Caco-2 (cell line): ENCODE data around the gene ITGAE. TPM values are rescaled to one million over a fixed set of nuclear protein-coding genes. Genes with fewer than 3 reads are reported as not detected.

ENCODE experiments used
- BruUV-seq: library from RNA; stranded (reverse); fragments of 400-500 nt; replicated peaks from 2 replicates; lab custom pipeline; 2021; lab: Mats Ljungman, UMichigan
- CTCF ChIA-PET: fragments of 300-600 bp; sonication (Branson Sonifier 250); formaldehyde crosslinking; loops from one replicate; lab custom pipeline; 2022; ENCODE audit warnings: antibody characterized with exemption; lab: Charles Lee
- POLR2A ChIA-PET: fragments of 300-600 bp; sonication (Branson Sonifier 250); formaldehyde crosslinking; loops from one replicate; lab custom pipeline; 2022; ENCODE audit warnings: antibody characterized with exemption; lab: Charles Lee
- DNase-seq, 2 experiments: peaks; one replicate each; pipeline versions ENCODE4 v3.0.0 to v3.0.0-alpha.2; 2020 to 2022
- H3K27me3 ChIP-seq: replicated peaks from 2 replicates; pipeline ENCODE4 v1.6.0; 2011; ENCODE audit warnings: low read length; ENCODE audit not compliant: control insufficient read depth, insufficient read depth
- H3K36me3 ChIP-seq: 2 replicates; pipeline ENCODE4 v1.5.1; 2011; ENCODE audit warnings: low read length; ENCODE audit not compliant: control insufficient read depth, insufficient read depth
- H3K4me1 ChIP-seq: fragments of 250-450 bp; sonication (Bioruptor Pico); 2 replicates; pipeline ENCODE4 v1.5.1; 2020; ENCODE audit warnings: mild to moderate bottlenecking
- H3K4me3 ChIP-seq: 2 replicates; pipeline ENCODE4 v1.5.1; 2011; ENCODE audit warnings: low read depth, mild to moderate bottlenecking, control low read depth, low read length
- H3K9me3 ChIP-seq: fragments of 250-450 bp; sonication (Bioruptor Pico); 2 replicates; pipeline ENCODE4 v1.5.1; 2020; ENCODE audit warnings: mild to moderate bottlenecking, moderate library complexity
- H3K27ac Mint-ChIP-seq: one replicate; pipeline ENCODE4 v1.8.0; 2022; ENCODE audit warnings: mixed read lengths; ENCODE audit not compliant: unreplicated experiment
- H3K27me3 Mint-ChIP-seq: one replicate; pipeline ENCODE4 v1.8.0; 2022; ENCODE audit warnings: mixed read lengths; ENCODE audit not compliant: insufficient read depth, unreplicated experiment
- H3K36me3 Mint-ChIP-seq: one replicate; pipeline ENCODE4 v1.8.0; 2022; ENCODE audit warnings: mild to moderate bottlenecking, mixed read lengths; ENCODE audit not compliant: insufficient read depth, unreplicated experiment
- H3K4me1 Mint-ChIP-seq: one replicate; pipeline ENCODE4 v1.8.0; 2022; ENCODE audit warnings: low read depth, mixed read lengths; ENCODE audit not compliant: unreplicated experiment
- H3K4me3 Mint-ChIP-seq: one replicate; pipeline ENCODE4 v1.8.0; 2022; ENCODE audit warnings: mild to moderate bottlenecking, moderate library complexity, mixed read lengths; ENCODE audit not compliant: unreplicated experiment
- H3K9me3 Mint-ChIP-seq: one replicate; pipeline ENCODE4 v1.8.0; 2022; ENCODE audit warnings: mixed read lengths; ENCODE audit not compliant: unreplicated experiment
- CTCF ChIP-seq, 2 experiments: fragments of 200-600 bp in 1 of 2; IDR thresholded peaks; 1 replicate in 1 of 2; 2 replicates in 1 of 2; pipeline versions ENCODE4 v1.5.1 to v1.8.0; 2011 to 2022; ENCODE audit warnings: antibody characterized with exemption in 1 of 2, control low read depth in 1 of 2, inconsistent platforms in 1 of 2, low read depth in 1 of 2, low read length in 1 of 2, mild to moderate bottlenecking in 1 of 2, moderate library complexity in 1 of 2; ENCODE audit not compliant: insufficient read depth in 1 of 2, severe bottlenecking in 1 of 2, unreplicated experiment in 1 of 2
- intact Hi-C: fragments of 100-400 bp; cut with micrococcal nuclease; formaldehyde crosslinking; loops from one replicate; pipeline ENCODE4 v1.10.0; 2022; ENCODE audit not compliant: unreplicated experiment
- total RNA-seq: library from RNA; stranded (reverse); gene quantifications from 2 replicates; pipeline ENCODE4 v1.2.3, GENCODE V29; 2022

ITGAE gene
- total RNA-seq, 1 experiment from 2014 or later = 12.8 TPM

- no peaks in the 10 kb centered on the region for H3K4me1 Mint-ChIP-seq
- no peaks in the 10 kb centered on the region for H3K27me3 Mint-ChIP-seq
- no peaks in the 10 kb centered on the region for H3K36me3 ChIP-seq
- H3K4me3 ChIP-seq = no peak overlapping the region
- no peaks in the 10 kb centered on the region for H3K36me3 Mint-ChIP-seq
- no TSS peak for BruUV-seq
- no peak overlapping the region for H3K27ac Mint-ChIP-seq
- DNase-seq = no peak
- no peak overlapping the region for H3K4me3 Mint-ChIP-seq
- H3K9me3 Mint-ChIP-seq = no peaks in the 10 kb centered on the region
- no peaks in the 10 kb centered on the region for H3K9me3 ChIP-seq
- intact Hi-C loops = no loop called here
- ChIA-PET CTCF (no interaction called here), POLR2A (no interaction called here)
- TF ChIP-seq CTCF (IDR thresholded peaks at IDR 0.05; ENCODE audit: insufficient read depth in 1 of 2, low read depth in 1 of 2, low read length in 1 of 2, severe bottlenecking in 1 of 2, unreplicated experiment in 1 of 2) = no peak
- no peaks in the 10 kb centered on the region for H3K4me1 ChIP-seq
- no peaks in the 10 kb centered on the region for H3K27me3 ChIP-seq
Observed at GRCh38 chr17:3698139-3698538, 102.8 kb downstream of the ITGAE start.

- Histone ChIP-seq H3K27me3 (no peaks in the 10 kb centered on the region), H3K36me3 (no peaks in the 10 kb centered on the region), H3K4me1 (no peaks in the 10 kb centered on the region), H3K9me3 (no peaks in the 10 kb centered on the region), H3K4me3 (no peak overlapping the region)
- Mint-ChIP-seq H3K36me3 (no peaks in the 10 kb centered on the region), H3K27me3 (no peaks in the 10 kb centered on the region), H3K4me1 (no peaks in the 10 kb centered on the region), H3K9me3 (no peaks in the 10 kb centered on the region), H3K4me3 (no peak overlapping the region), H3K27ac (no peak overlapping the region)
- CTCF ChIA-PET = no interaction called here
- BruUV-seq = no TSS peak
- intact Hi-C loops = no loop called here
- TF ChIP-seq CTCF (IDR thresholded peaks at IDR 0.05; ENCODE audit: insufficient read depth in 1 of 2, low read depth in 1 of 2, low read length in 1 of 2, severe bottlenecking in 1 of 2, unreplicated experiment in 1 of 2) = no peak
- no peak for DNase-seq
- POLR2A ChIA-PET = no interaction called here
Observed at GRCh38 chr17:3697103-3697476, 103.9 kb downstream of the ITGAE start.

- H3K9me3 Mint-ChIP-seq = no peaks in the 10 kb centered on the region
- Histone ChIP-seq H3K36me3 (no peaks in the 10 kb centered on the region), H3K9me3 (no peaks in the 10 kb centered on the region), H3K4me3 (peak within 1 kb of the TSS; percentile 38), H3K4me1 (no peaks in the 10 kb centered on the region), H3K27me3 (no peaks in the 10 kb centered on the region)
- intact Hi-C loops = no loop called here
- H3K27ac Mint-ChIP-seq = no peak within 1 kb of the TSS
- no peaks in the 10 kb centered on the region for H3K27me3 Mint-ChIP-seq
- TF ChIP-seq CTCF (IDR thresholded peaks at IDR 0.05; ENCODE audit: insufficient read depth in 1 of 2, low read depth in 1 of 2, low read length in 1 of 2, severe bottlenecking in 1 of 2, unreplicated experiment in 1 of 2) = no peak
- no peaks in the 10 kb centered on the region for H3K4me1 Mint-ChIP-seq
- H3K4me3 Mint-ChIP-seq = peak within 1 kb of the TSS; percentile 66
- H3K36me3 Mint-ChIP-seq = no peaks in the 10 kb centered on the region
- CTCF ChIA-PET = no interaction called here
- no TSS peak for BruUV-seq
- POLR2A ChIA-PET = interaction anchor here (0.5 kb wide), 1 partner anchor 48 kb away, joined by 10 read pairs; no protein-coding TSS in a partner anchor
- DNase-seq = no peak
Observed at GRCh38 chr17:3695723-3696411, 105.1 kb downstream of the ITGAE start, which contains the start of gene P2RX5. P2RX5 (minus strand) TSS chr17:3696155; CDS start chr17:3696005, 150 bp downstream.
